SH-SY5Y (cell line): ENCODE data around the gene OPCML.

ENCODE experiments used
- GATA2 ChIP-seq: IDR thresholded peaks from 2 replicates; pipeline ENCODE4 v1.6.1; 2011; ENCODE audit warnings: mild to moderate bottlenecking, low read depth, low read length
- GATA3 ChIP-seq: IDR thresholded peaks from 2 replicates; pipeline ENCODE4 v1.6.1; 2011; ENCODE audit warnings: low read depth, mild to moderate bottlenecking, low read length, moderate library complexity

GRCh38 chr11:132777067-132777975 is 755.0 kb downstream of the OPCML start:
- no peak for TF ChIP-seq GATA2
- TF ChIP-seq GATA3 = no peak
